ENCODE results near the gene TACC3.

TACC3 gene

GRCh38 chr4:1765409-1766072, 44.2 kb downstream of the TACC3 start:
- Histone ChIP-seq H3K27ac (ENCODE audit: low read length) (no peak overlapping the region), H3F3A (ENCODE audit: insufficient read depth, low read length) (no peaks in the 10 kb centered on the region), H3K9me2 (replicated peaks; ENCODE audit: insufficient read depth, low read length) (no peaks in the 10 kb centered on the region), H3K4me3 (ENCODE audit: low read length) (no peak overlapping the region), H2AFZ (ENCODE audit: low read length) (no peak overlapping the region), H3K4me2 (ENCODE audit: low read depth, low read length) (no peak overlapping the region), H3K79me2 (ENCODE audit: low read length) (no peaks in the 10 kb centered on the region), H3K36me3 (replicated peaks; ENCODE audit: insufficient read depth, low read length) (no peaks in the 10 kb centered on the region), H3K4me1 (ENCODE audit: low read length) (no peaks in the 10 kb centered on the region), H3K9ac (ENCODE audit: low read length) (no peak overlapping the region), H3K9me3 (replicated peaks; ENCODE audit: insufficient read depth, low read length) (no peaks in the 10 kb centered on the region), H3K27me3 (replicated peaks; ENCODE audit: insufficient read depth, low read length) (peaks cover 78% of the 10 kb centered on the region), H4K20me1 (ENCODE audit: insufficient read depth, low read length) (no peaks in the 10 kb centered on the region; the same call in 1 of the 2 replicates)
- no peak for DNase-seq
- TF ChIP-seq CTCF (IDR thresholded peaks at IDR 0.05; ENCODE audit: low read length) (no peak), EZH2 (optimal IDR thresholded peaks at IDR 0.05; ENCODE audit: low read depth, low read length) (no peak), EZH2phosphoT487 (IDR thresholded peaks at IDR 0.05; ENCODE audit: low read length) (no peak)

GRCh38 chr4:1766106-1767060, 45.1 kb downstream of the TACC3 start:
- H3K9me3 ChIP-seq (replicated peaks; ENCODE audit: insufficient read depth, low read length), result no peaks in the 10 kb centered on the region
- H3K4me3 ChIP-seq (ENCODE audit: low read length), result no peak overlapping the region
- no peaks in the 10 kb centered on the region for H3K36me3 ChIP-seq (replicated peaks; ENCODE audit: insufficient read depth, low read length)
- H2AFZ ChIP-seq (ENCODE audit: low read length), result no peak overlapping the region
- H4K20me1 ChIP-seq (ENCODE audit: insufficient read depth, low read length), result no peaks in the 10 kb centered on the region; the same call in 1 of the 2 replicates
- no peaks in the 10 kb centered on the region for H3K79me2 ChIP-seq (ENCODE audit: low read length)
- H3K4me2 ChIP-seq (ENCODE audit: low read depth, low read length), result no peak overlapping the region
- no peak overlapping the region for H3K27ac ChIP-seq (ENCODE audit: low read length)
- DNase-seq, result no peak
- no peaks in the 10 kb centered on the region for H3F3A ChIP-seq (ENCODE audit: insufficient read depth, low read length)
- H3K27me3 ChIP-seq (replicated peaks; ENCODE audit: insufficient read depth, low read length), result peaks cover 82% of the 10 kb centered on the region
- no peaks in the 10 kb centered on the region for H3K9me2 ChIP-seq (replicated peaks; ENCODE audit: insufficient read depth, low read length)
- no peak overlapping the region for H3K9ac ChIP-seq (ENCODE audit: low read length)
- no peak for TF ChIP-seq EZH2 (optimal IDR thresholded peaks at IDR 0.05; ENCODE audit: low read depth, low read length)
- no peaks in the 10 kb centered on the region for H3K4me1 ChIP-seq (ENCODE audit: low read length)

GRCh38 chr4:1767061-1767769, 45.9 kb downstream of the TACC3 start:
- Histone ChIP-seq H2AFZ (ENCODE audit: low read length) (no peak overlapping the region), H3K79me2 (ENCODE audit: low read length) (no peaks in the 10 kb centered on the region), H3K36me3 (replicated peaks; ENCODE audit: insufficient read depth, low read length) (no peaks in the 10 kb centered on the region), H4K20me1 (ENCODE audit: insufficient read depth, low read length) (no peaks in the 10 kb centered on the region; the same call in 1 of the 2 replicates), H3K27me3 (replicated peaks; ENCODE audit: insufficient read depth, low read length) (peaks cover 83% of the 10 kb centered on the region), H3K27ac (ENCODE audit: low read length) (no peak overlapping the region), H3K4me3 (ENCODE audit: low read length) (peak overlapping the region; percentile 33; the same call in 1 of the 2 replicates), H3K4me1 (ENCODE audit: low read length) (no peaks in the 10 kb centered on the region), H3K9ac (ENCODE audit: low read length) (no peak overlapping the region), H3K4me2 (ENCODE audit: low read depth, low read length) (no peak overlapping the region), H3F3A (ENCODE audit: insufficient read depth, low read length) (no peaks in the 10 kb centered on the region), H3K9me3 (replicated peaks; ENCODE audit: insufficient read depth, low read length) (no peaks in the 10 kb centered on the region), H3K9me2 (replicated peaks; ENCODE audit: insufficient read depth, low read length) (no peaks in the 10 kb centered on the region)
- no peak for DNase-seq
- no peak for TF ChIP-seq EZH2 (optimal IDR thresholded peaks at IDR 0.05; ENCODE audit: low read depth, low read length)
- TF ChIP-seq EZH2phosphoT487 (IDR thresholded peaks at IDR 0.05; ENCODE audit: low read length), result no peak
- no peak for TF ChIP-seq CTCF (IDR thresholded peaks at IDR 0.05; ENCODE audit: low read length)
